GM23338 (cell line): ENCODE data around the gene SYP. TPM values are rescaled to one million over a fixed set of nuclear protein-coding genes. Genes with fewer than 3 reads are reported as not detected.

ENCODE experiments used
- ATAC-seq: fragments of 200-7000 bp; cut with Tn5 transposase; 3 replicates; pipeline ENCODE4 v1.9.1; 2020
- DNase-seq: peaks from one replicate; pipeline ENCODE4 v3.0.0-alpha.2; 2015; ENCODE audit warnings: low spot score
- H2AFZ ChIP-seq: fragments of 200-600 bp; sonication (generic); 2 replicates; pipeline ENCODE4 v1.8.0; 2016; ENCODE audit warnings: antibody characterized with exemption, mild to moderate bottlenecking, moderate library complexity
- H3F3A ChIP-seq: fragments of 200-600 bp; sonication (generic); replicated peaks from 2 replicates; pipeline ENCODE4 v1.8.0; 2017; ENCODE audit warnings: antibody characterized with exemption, mixed run types, low read depth
- H3K27ac ChIP-seq: fragments of 200-600 bp; sonication (generic); 2 replicates; pipeline ENCODE4 v1.6.1; 2016; ENCODE audit warnings: low read depth
- H3K27me3 ChIP-seq: fragments of 200-600 bp; sonication (generic); 2 replicates; pipeline ENCODE4 v1.8.0; 2016; ENCODE audit warnings: mild to moderate bottlenecking, mixed run types, moderate library complexity; ENCODE audit not compliant: insufficient read depth
- H3K36me3 ChIP-seq: fragments of 200-600 bp; sonication (generic); 2 replicates; pipeline ENCODE4 v1.8.0; 2016; ENCODE audit warnings: mild to moderate bottlenecking; ENCODE audit not compliant: insufficient read depth
- H3K4me1 ChIP-seq: fragments of 200-600 bp; sonication (generic); 2 replicates; pipeline ENCODE4 v1.8.0; 2016; ENCODE audit warnings: mild to moderate bottlenecking, moderate library complexity; ENCODE audit not compliant: insufficient read depth
- H3K4me2 ChIP-seq: fragments of 200-600 bp; sonication (generic); 2 replicates; pipeline ENCODE4 v1.7.1; 2017; ENCODE audit warnings: mixed run types
- H3K4me3 ChIP-seq: fragments of 200-600 bp; sonication (generic); 2 replicates; pipeline ENCODE4 v1.6.1; 2016; ENCODE audit warnings: mixed run types
- H3K79me2 ChIP-seq: fragments of 200-600 bp; sonication (generic); replicated peaks from 2 replicates; pipeline ENCODE4 v1.8.0; 2017; ENCODE audit warnings: mild to moderate bottlenecking; ENCODE audit not compliant: insufficient read depth
- H3K9me2 ChIP-seq: fragments of 200-600 bp; sonication (generic); 2 replicates; pipeline ENCODE4 v1.8.0; 2017; ENCODE audit not compliant: insufficient read depth
- H4K20me1 ChIP-seq: fragments of 200-600 bp; sonication (generic); replicated peaks from 2 replicates; pipeline ENCODE4 v1.8.0; 2017; ENCODE audit warnings: mild to moderate bottlenecking; ENCODE audit not compliant: insufficient read depth
- H3K27ac Mint-ChIP-seq: 2 replicates; pipeline ENCODE4 v1.8.0; 2020; ENCODE audit warnings: inconsistent platforms, mild to moderate bottlenecking, moderate library complexity, mixed read lengths
- H3K27me3 Mint-ChIP-seq: 3 replicates; pipeline ENCODE4 v1.8.0; 2022; ENCODE audit warnings: low read depth, mild to moderate bottlenecking, moderate library complexity, mixed read lengths, inconsistent platforms; ENCODE audit not compliant: insufficient read depth, poor library complexity
- H3K36me3 Mint-ChIP-seq: 3 replicates; pipeline ENCODE4 v1.8.0; 2021; ENCODE audit warnings: low read depth, mild to moderate bottlenecking, inconsistent platforms, moderate library complexity, mixed read lengths
- H3K4me1 Mint-ChIP-seq: 3 replicates; pipeline ENCODE4 v1.8.0; 2020; ENCODE audit warnings: mild to moderate bottlenecking, inconsistent platforms, mixed read lengths
- H3K4me3 Mint-ChIP-seq: 3 replicates; pipeline ENCODE4 v1.8.0; 2021; ENCODE audit warnings: moderate library complexity, mild to moderate bottlenecking, inconsistent platforms, mixed read lengths
- H3K9me3 Mint-ChIP-seq: 3 replicates; pipeline ENCODE4 v1.8.0; 2020; ENCODE audit warnings: moderate library complexity, mild to moderate bottlenecking, inconsistent platforms, mixed read lengths
- CREB1 ChIP-seq: fragments of 250-450 bp; sonication (Bioruptor Pico); IDR thresholded peaks from 2 replicates; pipeline ENCODE4 v1.5.0; 2020; ENCODE audit warnings: low read depth, mild to moderate bottlenecking, moderate library complexity
- EZH2 ChIP-seq: fragments of 200-600 bp; sonication (generic); IDR thresholded peaks from one replicate; pipeline ENCODE4 v1.8.0; 2017; ENCODE audit warnings: antibody characterized with exemption, mild to moderate bottlenecking, low read depth; ENCODE audit not compliant: unreplicated experiment
- EZH2phosphoT487 ChIP-seq: fragments of 200-600 bp; sonication (generic); IDR thresholded peaks from one replicate; pipeline ENCODE4 v1.8.1; 2018; ENCODE audit warnings: antibody characterized with exemption; ENCODE audit not compliant: unreplicated experiment
- JUNB ChIP-seq: IDR thresholded peaks from one replicate; pipeline ENCODE4 v1.6.1; 2016; ENCODE audit warnings: antibody characterized with exemption; ENCODE audit not compliant: unreplicated experiment
- NANOG ChIP-seq: IDR thresholded peaks from 2 replicates; pipeline ENCODE4 v1.6.1; 2016; ENCODE audit warnings: antibody characterized with exemption, borderline replicate concordance
- POLR2AphosphoS5 ChIP-seq: IDR thresholded peaks from 2 replicates; pipeline ENCODE4 v1.6.1; 2016; ENCODE audit warnings: antibody characterized with exemption, low read depth
- STAT1 ChIP-seq: IDR thresholded peaks from one replicate; pipeline ENCODE4 v1.6.1; 2016; ENCODE audit warnings: antibody characterized with exemption; ENCODE audit not compliant: unreplicated experiment
- ZNF114 ChIP-seq: fragments of 250-450 bp; sonication (Bioruptor Pico); IDR thresholded peaks from 2 replicates; pipeline ENCODE4 v1.5.0; 2020; ENCODE audit warnings: mild to moderate bottlenecking, moderate library complexity
- ZNF331 ChIP-seq: fragments of 250-450 bp; sonication (Bioruptor Pico); IDR thresholded peaks from 2 replicates; pipeline ENCODE4 v1.5.0; 2020; ENCODE audit warnings: low read depth, mild to moderate bottlenecking, moderate library complexity
- polyA plus RNA-seq: library from polyadenylated mRNA; unstranded; fragments of >200 nt; fragmentation: Nextera tagmentation; extraction: Ambion mirVana; gene quantifications from 2 replicates; pipeline ENCODE4 v1.2.1, GENCODE V29; 2016
- total RNA-seq: library from RNA; depleted of rRNA; stranded (reverse); fragments of >200 nt; shearing (Covaris generic); gene quantifications from 2 replicates; pipeline ENCODE4 v1.2.3, GENCODE V29; 2014
- TF ChIP-seq, protein P1 (sequence below), 2 experiments: fragments of 200-600 bp in 1 of 2; sonication (generic) in 1 of 2; conservative IDR thresholded peaks; 2 replicates each; pipeline versions ENCODE4 v1.5.1 to v1.6.1; 2016 to 2017; ENCODE audit warnings: antibody characterized with exemption in 2 of 2, low read depth in 2 of 2, mild to moderate bottlenecking in 2 of 2, moderate library complexity in 1 of 2
- TF ChIP-seq, protein P2 (sequence below): fragments of 250-450 bp; sonication (Bioruptor Pico); IDR thresholded peaks from 2 replicates; pipeline ENCODE4 v1.5.0; 2020; ENCODE audit warnings: mild to moderate bottlenecking, moderate library complexity
- TF ChIP-seq, protein P3 (sequence below): IDR thresholded peaks from one replicate; pipeline ENCODE4 v1.6.1; 2018; ENCODE audit warnings: antibody characterized with exemption; ENCODE audit not compliant: unreplicated experiment
- TF ChIP-seq, protein P4 (sequence below): IDR thresholded peaks from 2 replicates; pipeline ENCODE4 v1.6.1; 2016; ENCODE audit warnings: antibody characterized with exemption

SYP gene
- total and polyA plus RNA-seq, 2 experiments from 2014 or later, result 3.7 to 9.1 TPM

DNA sequence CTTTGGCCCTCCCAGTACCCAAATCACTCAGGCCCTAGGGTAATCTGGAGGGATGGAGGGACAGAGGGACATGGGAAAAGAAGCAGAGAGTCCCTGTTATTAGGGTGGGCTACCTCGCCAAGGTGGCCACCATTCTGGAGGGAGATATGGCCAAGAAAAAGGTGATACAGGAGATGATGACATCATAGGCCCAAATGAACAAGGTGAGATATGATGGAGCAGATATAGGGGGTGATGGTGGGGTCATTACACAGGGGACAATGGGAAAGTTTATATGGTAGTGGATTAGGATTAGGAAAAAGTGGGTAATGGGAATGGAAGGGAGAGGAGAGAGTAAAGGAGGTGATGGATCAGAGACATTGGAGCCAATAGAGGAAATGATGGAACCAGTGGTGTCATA lies 12.9 kb upstream of the SYP start:
- Histone ChIP-seq H3K36me3 (no peaks in the 10 kb centered on the region), H4K20me1 (no peaks in the 10 kb centered on the region), H3K4me1 (no peaks in the 10 kb centered on the region; the same call in 1 of the 2 replicates), H3K4me2 (no peak overlapping the region), H3K9me2 (no peaks in the 10 kb centered on the region), H3K79me2 (no peaks in the 10 kb centered on the region), H3K27ac (no peak overlapping the region), H3K27me3 (no peaks in the 10 kb centered on the region), H2AFZ (no peak overlapping the region), H3F3A (no peaks in the 10 kb centered on the region), H3K4me3 (no peak overlapping the region)
- Mint-ChIP-seq H3K27ac (no peak overlapping the region), H3K36me3 (no peaks in the 10 kb centered on the region), H3K4me3 (no peak overlapping the region), H3K9me3 (no peaks in the 10 kb centered on the region), H3K4me1 (no peaks in the 10 kb centered on the region; the same call in 2 of the 3 replicates), H3K27me3 (peaks cover 2% of the 10 kb centered on the region)
- no peak for ATAC-seq
- TF ChIP-seq, protein P1, sequence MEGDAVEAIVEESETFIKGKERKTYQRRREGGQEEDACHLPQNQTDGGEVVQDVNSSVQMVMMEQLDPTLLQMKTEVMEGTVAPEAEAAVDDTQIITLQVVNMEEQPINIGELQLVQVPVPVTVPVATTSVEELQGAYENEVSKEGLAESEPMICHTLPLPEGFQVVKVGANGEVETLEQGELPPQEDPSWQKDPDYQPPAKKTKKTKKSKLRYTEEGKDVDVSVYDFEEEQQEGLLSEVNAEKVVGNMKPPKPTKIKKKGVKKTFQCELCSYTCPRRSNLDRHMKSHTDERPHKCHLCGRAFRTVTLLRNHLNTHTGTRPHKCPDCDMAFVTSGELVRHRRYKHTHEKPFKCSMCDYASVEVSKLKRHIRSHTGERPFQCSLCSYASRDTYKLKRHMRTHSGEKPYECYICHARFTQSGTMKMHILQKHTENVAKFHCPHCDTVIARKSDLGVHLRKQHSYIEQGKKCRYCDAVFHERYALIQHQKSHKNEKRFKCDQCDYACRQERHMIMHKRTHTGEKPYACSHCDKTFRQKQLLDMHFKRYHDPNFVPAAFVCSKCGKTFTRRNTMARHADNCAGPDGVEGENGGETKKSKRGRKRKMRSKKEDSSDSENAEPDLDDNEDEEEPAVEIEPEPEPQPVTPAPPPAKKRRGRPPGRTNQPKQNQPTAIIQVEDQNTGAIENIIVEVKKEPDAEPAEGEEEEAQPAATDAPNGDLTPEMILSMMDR (conservative IDR thresholded peaks at IDR 0.05; ENCODE audit: low read depth in 2 of 2), result no peak
- TF ChIP-seq, protein P2, sequence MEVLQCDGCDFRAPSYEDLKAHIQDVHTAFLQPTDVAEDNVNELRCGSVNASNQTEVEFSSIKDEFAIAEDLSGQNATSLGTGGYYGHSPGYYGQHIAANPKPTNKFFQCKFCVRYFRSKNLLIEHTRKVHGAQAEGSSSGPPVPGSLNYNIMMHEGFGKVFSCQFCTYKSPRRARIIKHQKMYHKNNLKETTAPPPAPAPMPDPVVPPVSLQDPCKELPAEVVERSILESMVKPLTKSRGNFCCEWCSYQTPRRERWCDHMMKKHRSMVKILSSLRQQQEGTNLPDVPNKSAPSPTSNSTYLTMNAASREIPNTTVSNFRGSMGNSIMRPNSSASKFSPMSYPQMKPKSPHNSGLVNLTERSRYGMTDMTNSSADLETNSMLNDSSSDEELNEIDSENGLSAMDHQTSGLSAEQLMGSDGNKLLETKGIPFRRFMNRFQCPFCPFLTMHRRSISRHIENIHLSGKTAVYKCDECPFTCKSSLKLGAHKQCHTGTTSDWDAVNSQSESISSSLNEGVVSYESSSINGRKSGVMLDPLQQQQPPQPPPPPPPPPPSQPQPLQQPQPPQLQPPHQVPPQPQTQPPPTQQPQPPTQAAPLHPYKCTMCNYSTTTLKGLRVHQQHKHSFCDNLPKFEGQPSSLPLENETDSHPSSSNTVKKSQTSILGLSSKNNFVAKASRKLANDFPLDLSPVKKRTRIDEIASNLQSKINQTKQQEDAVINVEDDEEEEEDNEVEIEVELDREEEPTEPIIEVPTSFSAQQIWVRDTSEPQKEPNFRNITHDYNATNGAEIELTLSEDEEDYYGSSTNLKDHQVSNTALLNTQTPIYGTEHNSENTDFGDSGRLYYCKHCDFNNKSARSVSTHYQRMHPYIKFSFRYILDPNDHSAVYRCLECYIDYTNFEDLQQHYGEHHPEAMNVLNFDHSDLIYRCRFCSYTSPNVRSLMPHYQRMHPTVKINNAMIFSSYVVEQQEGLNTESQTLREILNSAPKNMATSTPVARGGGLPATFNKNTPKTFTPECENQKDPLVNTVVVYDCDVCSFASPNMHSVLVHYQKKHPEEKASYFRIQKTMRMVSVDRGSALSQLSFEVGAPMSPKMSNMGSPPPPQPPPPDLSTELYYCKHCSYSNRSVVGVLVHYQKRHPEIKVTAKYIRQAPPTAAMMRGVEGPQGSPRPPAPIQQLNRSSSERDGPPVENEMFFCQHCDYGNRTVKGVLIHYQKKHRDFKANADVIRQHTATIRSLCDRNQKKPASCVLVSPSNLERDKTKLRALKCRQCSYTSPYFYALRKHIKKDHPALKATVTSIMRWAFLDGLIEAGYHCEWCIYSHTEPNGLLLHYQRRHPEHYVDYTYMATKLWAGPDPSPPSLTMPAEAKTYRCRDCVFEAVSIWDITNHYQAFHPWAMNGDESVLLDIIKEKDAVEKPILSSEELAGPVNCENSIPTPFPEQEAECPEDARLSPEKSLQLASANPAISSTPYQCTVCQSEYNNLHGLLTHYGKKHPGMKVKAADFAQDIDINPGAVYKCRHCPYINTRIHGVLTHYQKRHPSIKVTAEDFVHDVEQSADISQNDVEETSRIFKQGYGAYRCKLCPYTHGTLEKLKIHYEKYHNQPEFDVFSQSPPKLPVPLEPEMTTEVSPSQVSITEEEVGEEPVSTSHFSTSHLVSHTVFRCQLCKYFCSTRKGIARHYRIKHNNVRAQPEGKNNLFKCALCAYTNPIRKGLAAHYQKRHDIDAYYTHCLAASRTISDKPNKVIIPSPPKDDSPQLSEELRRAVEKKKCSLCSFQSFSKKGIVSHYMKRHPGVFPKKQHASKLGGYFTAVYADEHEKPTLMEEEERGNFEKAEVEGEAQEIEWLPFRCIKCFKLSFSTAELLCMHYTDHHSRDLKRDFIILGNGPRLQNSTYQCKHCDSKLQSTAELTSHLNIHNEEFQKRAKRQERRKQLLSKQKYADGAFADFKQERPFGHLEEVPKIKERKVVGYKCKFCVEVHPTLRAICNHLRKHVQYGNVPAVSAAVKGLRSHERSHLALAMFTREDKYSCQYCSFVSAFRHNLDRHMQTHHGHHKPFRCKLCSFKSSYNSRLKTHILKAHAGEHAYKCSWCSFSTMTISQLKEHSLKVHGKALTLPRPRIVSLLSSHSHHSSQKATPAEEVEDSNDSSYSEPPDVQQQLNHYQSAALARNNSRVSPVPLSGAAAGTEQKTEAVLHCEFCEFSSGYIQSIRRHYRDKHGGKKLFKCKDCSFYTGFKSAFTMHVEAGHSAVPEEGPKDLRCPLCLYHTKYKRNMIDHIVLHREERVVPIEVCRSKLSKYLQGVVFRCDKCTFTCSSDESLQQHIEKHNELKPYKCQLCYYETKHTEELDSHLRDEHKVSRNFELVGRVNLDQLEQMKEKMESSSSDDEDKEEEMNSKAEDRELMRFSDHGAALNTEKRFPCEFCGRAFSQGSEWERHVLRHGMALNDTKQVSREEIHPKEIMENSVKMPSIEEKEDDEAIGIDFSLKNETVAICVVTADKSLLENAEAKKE (CRISPR knock-in tag), result no peak
- TF ChIP-seq EZH2phosphoT487 (no peak), ZNF114 (CRISPR knock-in tag) (no peak), ZNF331 (no peak), JUNB (no peak), POLR2AphosphoS5 (no peak), EZH2 (no peak), STAT1 (no peak), CREB1 (CRISPR knock-in tag) (no peak), NANOG (no peak)
- TF ChIP-seq, protein P3, sequence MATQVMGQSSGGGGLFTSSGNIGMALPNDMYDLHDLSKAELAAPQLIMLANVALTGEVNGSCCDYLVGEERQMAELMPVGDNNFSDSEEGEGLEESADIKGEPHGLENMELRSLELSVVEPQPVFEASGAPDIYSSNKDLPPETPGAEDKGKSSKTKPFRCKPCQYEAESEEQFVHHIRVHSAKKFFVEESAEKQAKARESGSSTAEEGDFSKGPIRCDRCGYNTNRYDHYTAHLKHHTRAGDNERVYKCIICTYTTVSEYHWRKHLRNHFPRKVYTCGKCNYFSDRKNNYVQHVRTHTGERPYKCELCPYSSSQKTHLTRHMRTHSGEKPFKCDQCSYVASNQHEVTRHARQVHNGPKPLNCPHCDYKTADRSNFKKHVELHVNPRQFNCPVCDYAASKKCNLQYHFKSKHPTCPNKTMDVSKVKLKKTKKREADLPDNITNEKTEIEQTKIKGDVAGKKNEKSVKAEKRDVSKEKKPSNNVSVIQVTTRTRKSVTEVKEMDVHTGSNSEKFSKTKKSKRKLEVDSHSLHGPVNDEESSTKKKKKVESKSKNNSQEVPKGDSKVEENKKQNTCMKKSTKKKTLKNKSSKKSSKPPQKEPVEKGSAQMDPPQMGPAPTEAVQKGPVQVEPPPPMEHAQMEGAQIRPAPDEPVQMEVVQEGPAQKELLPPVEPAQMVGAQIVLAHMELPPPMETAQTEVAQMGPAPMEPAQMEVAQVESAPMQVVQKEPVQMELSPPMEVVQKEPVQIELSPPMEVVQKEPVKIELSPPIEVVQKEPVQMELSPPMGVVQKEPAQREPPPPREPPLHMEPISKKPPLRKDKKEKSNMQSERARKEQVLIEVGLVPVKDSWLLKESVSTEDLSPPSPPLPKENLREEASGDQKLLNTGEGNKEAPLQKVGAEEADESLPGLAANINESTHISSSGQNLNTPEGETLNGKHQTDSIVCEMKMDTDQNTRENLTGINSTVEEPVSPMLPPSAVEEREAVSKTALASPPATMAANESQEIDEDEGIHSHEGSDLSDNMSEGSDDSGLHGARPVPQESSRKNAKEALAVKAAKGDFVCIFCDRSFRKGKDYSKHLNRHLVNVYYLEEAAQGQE, result no peak
- TF ChIP-seq, protein P4, sequence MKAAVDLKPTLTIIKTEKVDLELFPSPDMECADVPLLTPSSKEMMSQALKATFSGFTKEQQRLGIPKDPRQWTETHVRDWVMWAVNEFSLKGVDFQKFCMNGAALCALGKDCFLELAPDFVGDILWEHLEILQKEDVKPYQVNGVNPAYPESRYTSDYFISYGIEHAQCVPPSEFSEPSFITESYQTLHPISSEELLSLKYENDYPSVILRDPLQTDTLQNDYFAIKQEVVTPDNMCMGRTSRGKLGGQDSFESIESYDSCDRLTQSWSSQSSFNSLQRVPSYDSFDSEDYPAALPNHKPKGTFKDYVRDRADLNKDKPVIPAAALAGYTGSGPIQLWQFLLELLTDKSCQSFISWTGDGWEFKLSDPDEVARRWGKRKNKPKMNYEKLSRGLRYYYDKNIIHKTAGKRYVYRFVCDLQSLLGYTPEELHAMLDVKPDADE, result no peak
- no peak for DNase-seq
